Epithelial cell of esophagus (primary cell): ENCODE measurements around the gene RBM33.

Experiments
- DNase-seq: peaks from one replicate; pipeline ENCODE4 v3.0.0; 2010; ENCODE audit warnings: low read depth
- H3K4me3 ChIP-seq: 2 replicates; pipeline ENCODE4 v1.5.1; 2011; ENCODE audit warnings: mild to moderate bottlenecking, low read length, control low read depth
- CTCF ChIP-seq: IDR thresholded peaks from 2 replicates; pipeline ENCODE4 v1.5.1; 2011; ENCODE audit warnings: low read depth, mild to moderate bottlenecking, low read length, control low read depth, inconsistent platforms; ENCODE audit not compliant: insufficient read depth; ENCODE audit errors: missing control alignments

Gene RBM33

DNA sequence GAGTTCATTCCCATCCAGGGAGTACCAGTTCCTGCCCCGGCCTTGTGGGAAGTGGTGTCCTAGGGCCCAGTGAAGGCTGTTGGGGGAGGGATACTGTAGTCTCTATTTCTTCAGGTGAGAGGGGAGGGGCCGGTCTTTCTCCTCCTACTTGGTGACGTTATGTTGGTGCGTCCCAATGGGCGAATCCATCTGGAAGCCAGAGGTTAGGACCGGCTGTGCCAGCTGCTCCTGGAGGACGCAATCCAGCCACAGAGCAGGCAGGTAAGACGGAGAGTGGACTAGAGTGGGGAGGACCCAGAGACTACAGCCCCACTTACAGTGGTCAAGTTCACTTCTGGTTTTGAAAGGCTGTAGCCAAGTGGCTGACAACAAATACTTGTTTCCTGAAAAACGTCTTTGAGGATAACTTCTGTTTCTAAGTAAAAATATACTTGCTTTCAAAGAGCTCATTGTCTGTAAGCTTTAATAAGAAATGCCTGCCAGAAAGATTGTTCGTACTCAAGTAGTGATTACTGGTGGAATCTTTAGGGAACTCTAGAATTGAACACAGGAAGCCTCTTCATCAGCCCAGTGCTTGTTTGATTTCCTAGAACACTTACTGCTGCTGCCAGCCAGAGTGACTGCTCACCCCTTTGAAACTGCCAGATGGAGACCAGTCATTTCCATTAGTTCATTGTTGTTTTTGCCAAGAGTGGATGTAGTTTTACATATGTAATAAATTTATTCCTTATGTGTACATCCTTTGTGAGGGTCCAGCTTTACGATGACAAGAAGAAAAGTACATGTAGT lies 25.4 kb downstream of the RBM33 start:
- no peak overlapping the region for H3K4me3 ChIP-seq
- no peak for TF ChIP-seq CTCF
- DNase-seq: peak; percentile 54

DNA sequence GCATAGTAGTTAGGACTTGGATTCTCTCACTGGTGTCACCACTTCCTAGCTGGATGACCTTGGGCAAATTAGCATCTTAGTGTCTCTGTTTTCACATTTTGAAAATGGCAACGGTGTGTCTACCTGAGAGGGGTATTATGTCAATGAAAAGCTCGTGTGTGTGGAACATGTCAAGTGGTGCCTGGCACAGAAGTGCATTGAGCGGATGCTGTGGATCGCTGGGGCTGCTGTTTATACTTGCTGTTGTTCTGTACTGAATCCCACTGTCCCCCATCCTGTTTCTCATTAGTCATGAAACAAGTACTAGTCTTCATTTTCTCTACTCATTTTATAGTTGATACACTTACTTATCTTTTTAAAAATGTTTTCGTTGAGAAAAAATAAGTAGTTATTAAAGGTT lies 26.1 kb downstream of the RBM33 start:
- no peak for DNase-seq
- H3K4me3 ChIP-seq: no peak overlapping the region
- TF ChIP-seq CTCF: no peak

DNA sequence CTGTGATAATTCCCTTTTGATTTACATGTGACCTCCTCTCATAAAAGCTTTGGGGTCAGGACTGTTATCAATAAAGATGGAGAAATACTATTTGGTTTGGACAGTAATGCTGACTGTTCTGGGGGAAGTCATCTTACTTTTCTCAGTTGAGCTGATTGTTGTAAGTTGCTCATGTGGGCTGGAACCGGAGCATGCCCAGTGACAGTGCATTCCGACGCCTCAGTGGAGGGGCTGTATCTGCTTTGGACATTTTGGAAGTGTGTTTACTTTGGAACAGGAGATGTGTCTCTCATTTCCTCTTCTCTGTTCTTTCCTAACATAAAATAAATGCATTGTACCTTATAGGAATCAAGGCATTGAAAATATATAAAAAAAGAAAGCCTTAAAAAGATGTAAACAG lies 30.1 kb downstream of the RBM33 start:
- no peak overlapping the region for H3K4me3 ChIP-seq
- TF ChIP-seq CTCF: no peak
- no peak for DNase-seq

- H3K4me3 ChIP-seq: no peak overlapping the region
- peak; percentile 24 for DNase-seq
- TF ChIP-seq CTCF: no peak
These were observed 31.6 kb downstream of the RBM33 start for GRCh38 chr7:155676052-155676451.

- no peak for DNase-seq
These were observed 33.2 kb downstream of the RBM33 start for GRCh38 chr7:155677688-155678087.

DNA sequence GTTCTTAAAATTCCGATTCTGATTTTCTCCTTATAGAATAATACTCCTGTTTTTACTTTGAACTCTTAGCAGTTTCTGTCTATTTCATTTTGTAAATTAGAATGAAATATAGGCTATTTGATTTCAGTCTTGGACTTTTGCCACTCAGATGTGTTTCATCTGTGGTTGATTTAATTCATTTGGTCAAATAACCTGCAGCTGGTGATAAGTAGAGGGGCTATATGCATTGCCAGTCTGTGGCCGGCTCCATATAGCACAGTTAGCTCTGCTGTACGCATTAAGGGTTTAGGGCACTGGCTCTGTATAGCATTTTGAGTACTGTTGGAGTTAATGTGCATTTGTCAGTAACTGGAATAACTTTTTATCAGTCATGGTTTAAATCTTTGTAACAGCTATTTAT lies 35.7 kb downstream of the RBM33 start:
- DNase-seq: no peak
- no peak for TF ChIP-seq CTCF
- H3K4me3 ChIP-seq: no peak overlapping the region

More at GRCh38 chr7:155677688-155678087, 33.2 kb downstream of the RBM33 start:
- TF ChIP-seq CTCF: no peak
- no peak overlapping the region for H3K4me3 ChIP-seq

- TF ChIP-seq CTCF: no peak
- no peak for DNase-seq
- no peak overlapping the region for H3K4me3 ChIP-seq
These were observed 36.4 kb downstream of the RBM33 start for GRCh38 chr7:155680864-155681263.
